Stimulated activated CD8-positive, alpha-beta memory T cell treated with anti-CD3 and anti-CD28 coated beads, Interleukin-12 subunit alpha, Interleukin-12 subunit beta, amount 100 ng/mL, for 1 hour (primary cell): ENCODE results near the gene CALHM1.

Experiments
- DNase-seq: peaks from one replicate; pipeline ENCODE4 v3.0.0-alpha.2; 2020; ENCODE audit warnings: low read depth

Gene CALHM1

DNA sequence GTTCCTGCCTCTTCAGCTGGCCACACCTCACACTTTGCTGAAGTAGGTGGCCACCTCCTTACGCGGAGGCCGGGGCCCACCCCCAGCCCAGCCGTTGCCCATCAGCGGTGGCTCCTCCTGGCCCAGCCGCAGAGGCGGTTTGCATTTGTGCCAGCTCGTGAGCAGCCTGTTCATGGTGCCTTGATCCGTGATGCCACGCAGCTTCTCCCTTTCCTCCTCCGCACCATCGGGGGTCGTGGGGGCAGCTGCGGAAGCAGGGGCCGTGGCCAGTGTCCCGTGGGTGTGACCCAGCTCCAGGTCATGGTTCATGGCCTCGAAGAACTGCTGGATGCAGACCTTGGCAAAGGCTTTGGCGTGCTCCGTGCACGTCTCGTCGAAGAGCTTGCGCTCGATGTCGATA, 3.5 kb downstream of the CALHM1 start:
- DNase-seq: no peak

GRCh38 chr10:103454026-103454425, 4.7 kb downstream of the CALHM1 start:
- no peak for DNase-seq

DNA sequence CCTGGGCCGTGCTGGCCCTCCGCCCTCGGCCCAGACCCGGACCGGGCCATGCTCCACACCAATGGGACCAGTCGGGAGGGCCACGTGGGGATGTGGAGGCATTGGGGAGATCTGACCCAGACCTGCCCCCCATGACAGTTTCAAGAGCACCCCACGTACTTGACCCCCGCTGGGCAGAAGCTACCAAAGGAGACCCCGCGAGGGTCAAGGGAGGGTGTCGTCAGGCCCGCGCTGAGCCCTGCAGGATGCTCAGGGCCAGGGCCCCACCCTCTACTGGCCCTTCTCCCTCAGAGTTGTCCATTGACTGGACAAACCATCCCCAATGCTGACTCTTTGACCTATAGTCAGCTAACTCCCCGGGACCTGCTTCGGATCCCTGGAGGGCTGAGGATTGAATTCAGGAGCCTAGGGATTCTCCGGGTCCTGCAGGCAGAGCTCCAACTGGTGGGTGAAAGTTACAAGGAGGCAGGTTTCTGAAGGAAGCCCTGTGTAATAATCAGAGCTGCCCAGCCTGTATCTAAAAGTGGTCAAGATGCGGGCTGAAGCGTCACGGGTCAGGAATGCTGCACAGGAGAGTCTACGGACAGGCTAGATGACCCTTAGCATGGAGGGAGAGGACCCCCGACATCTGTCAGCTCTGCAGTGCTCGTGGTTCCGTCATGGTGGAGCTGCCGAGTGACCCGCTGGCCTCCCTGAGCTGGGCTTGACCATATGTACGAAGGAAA, 6.0 kb downstream of the CALHM1 start:
- DNase-seq: no peak

DNA sequence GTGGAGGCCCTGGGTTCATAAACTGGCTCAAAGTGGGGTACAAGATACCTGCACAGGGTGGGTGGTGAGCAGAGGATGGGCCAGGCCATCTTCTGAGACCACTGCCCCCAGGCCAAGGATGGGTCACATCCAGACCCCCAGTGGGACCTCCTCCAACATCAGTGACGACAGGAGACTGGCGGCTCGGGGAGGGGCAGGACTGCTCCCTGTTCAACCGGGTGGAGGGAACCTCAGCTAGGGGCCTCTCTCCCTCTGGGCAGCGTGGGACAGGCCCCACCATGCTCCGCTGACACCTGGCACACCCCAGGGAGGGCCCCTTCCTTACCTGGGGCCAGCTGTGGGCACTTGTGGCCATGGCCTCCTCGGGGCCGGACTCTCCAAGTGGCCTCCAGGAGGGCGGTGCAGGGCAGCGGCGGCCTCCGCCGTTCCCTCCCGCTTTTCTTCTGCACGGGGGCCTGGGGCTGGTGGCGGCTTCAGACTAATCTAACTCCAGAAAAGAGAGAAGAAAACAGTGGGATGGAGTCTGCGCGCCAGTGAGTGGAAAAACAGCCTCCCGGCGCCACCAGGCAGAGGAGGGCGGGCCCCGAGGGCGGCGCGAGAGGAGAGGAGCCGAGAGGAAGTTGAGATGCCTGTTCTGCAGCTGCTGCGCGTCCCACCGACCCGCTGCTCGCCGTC, 6.7 kb downstream of the CALHM1 start, which contains the start of gene CALHM2:
Gene CALHM2 (minus strand): TSS at position 540 of the 675 bp plus-strand sequence. CDS start 2,429 bp downstream, outside the sequence.
- DNase-seq: peak; percentile 42

DNA sequence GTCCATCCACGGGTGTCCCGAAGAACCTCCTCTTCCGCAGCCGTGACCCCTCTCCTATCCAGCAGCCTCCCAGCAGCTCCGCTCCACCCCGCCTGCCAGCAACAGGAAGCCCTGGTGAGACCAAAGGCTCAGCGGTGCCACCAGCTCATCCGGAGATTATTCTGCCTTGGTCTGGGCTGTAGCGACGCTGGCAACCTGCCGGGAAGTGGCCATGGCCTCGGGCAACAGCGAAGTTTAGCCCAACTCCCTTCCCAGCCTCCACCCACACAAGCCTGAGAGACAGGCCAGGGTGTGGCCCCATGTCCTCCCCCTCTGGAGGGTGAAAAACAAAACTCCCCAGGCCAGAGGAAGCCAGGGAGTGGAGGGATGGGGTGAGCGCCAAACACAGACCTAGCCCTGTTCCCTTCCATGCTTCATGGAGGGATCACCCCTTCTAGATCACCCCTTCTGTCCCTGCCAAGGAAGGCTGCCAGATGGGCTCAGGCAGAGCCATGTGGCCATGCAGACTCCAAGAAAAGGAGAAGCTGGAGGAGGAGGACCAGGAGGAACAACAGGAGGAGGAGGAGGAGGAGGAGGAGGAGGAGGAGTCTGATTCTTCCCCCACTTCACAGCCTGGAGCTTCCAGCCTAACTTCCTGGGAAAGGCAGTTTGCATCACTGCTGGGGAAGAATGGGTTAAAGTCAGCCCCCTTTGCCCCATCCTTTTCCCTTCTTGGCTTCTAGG, 7.4 kb downstream of the CALHM1 start:
- peak; percentile 30 for DNase-seq

GRCh38 chr10:103450201-103450695, 8.5 kb downstream of the CALHM1 start:
- DNase-seq: no peak

DNA sequence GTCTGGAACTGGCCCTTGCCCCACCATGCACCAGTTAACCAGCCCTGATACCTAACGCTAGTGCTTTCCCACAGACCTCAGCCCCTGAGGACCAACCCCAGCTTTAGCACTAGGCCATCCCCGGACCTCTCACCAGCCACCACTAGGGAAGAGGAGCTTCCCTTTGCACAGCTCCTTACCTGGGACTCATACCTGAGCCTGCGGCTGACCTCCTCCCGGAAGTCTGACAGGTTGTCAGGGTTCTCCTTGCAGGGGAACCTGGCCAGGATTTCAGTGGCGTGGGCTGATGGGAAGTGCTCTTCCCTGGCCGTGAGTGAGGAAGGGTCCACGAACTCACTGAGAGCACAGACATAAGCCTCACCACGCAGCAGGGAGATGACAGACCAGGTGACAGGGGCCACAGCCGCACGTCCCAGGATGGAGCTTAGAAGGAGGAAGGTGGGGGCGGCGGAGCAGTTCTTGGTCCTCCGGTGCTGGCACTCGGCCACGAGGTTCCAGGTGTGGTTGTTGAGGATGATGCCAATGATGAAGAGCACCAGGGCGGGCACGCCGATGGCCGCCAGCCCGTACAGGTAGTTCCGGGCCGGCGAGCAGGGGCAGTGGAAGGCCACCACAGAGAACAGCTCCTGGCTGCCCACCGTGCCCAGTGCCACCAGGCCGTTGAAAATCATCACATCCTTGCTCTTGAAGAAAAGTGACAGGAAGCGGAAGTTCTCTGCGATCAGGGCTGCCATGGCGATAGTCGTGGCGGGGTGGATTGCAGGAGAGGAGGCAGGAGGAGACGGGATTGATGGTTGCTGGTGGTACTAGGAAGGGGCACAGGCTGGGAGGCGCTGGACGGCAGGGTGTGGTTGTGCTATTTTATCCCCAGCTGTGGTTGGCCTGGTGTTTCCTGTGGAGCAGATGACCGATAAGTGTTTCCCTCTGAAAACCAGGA, 9.2 kb downstream of the CALHM1 start:
- no peak for DNase-seq

- DNase-seq: no peak
Measured at GRCh38 chr10:103448746-103449145, 10.0 kb downstream of the CALHM1 start.

DNA sequence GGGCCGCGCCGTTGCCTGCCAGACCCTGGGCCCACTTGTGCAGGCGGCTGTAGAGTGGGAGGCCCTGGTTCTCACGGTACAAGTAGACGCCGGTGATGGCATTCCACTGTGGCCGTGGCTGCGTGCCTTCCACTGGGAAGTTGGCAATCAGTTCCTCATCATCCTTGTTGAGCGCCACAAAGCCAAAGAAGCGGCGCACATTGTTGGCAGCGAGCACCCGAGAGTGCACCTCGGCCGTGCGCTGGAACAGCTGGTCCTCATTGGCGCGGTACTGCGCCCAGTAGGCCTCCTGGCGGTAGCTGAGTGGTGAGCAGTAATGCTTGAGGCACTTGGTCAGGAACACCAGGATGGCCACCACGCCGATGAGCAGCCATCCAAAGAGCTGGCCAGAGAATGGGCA, 11.5 kb downstream of the CALHM1 start:
- no peak for DNase-seq

- DNase-seq: no peak
Measured at GRCh38 chr10:103445767-103446567, 12.7 kb downstream of the CALHM1 start.

GRCh38 chr10:103445366-103445765, 13.3 kb downstream of the CALHM1 start:
- no peak for DNase-seq

DNA sequence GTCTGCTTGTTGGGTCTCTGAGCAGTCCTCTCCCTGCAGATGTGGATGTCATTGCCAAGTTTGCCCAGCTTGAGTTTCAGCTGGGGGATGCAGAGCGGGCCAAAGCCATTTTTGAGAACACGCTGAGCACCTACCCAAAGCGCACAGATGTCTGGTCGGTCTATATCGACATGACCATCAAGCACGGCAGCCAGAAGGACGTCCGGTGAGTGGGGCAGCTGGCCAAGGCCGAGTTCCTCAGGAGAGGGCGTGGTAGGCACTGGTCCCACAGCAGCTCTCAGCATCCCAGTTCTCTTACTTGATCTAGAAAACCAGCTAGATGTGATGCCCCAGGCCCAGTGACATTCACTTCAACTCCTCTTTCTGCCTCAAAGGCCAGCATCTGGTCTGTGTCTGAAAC, 14.2 kb downstream of the CALHM1 start:
- no peak for DNase-seq

DNA sequence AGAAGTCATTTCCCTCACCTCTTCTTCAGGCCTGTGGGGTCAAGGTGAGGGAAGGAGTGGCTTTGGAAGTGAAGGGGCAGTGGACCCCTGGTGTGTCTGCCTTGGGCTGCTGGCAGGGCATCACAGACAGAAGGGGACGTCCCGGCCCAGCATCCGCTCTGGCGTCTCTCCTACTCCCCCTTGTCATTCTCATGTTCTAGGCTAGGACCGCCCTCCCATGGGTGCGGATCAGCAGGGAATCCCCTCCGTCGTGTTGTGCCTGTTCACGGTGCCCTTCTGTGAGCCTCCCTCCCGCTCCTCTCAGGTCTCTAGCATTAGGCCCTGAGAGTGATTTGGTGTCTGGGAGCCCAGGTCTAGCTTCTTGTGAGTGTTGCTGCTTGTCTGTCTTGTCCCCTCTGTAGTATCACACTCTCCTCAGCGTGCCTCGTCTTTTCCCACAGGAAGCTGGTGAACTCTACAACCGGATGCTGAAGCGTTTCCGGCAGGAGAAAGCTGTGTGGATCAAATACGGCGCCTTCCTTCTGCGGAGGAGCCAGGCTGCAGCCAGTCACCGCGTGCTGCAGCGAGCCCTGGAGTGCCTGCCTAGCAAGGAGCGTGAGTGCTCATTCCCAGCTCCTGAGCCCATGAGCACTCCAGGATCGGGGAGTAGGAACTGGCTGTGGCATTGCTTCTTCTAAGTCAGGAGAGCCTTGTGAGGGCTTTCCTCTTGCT, 15.1 kb downstream of the CALHM1 start:
- no peak for DNase-seq

- DNase-seq: no peak
Measured at GRCh38 chr10:103442031-103442461, 16.7 kb downstream of the CALHM1 start.

DNA sequence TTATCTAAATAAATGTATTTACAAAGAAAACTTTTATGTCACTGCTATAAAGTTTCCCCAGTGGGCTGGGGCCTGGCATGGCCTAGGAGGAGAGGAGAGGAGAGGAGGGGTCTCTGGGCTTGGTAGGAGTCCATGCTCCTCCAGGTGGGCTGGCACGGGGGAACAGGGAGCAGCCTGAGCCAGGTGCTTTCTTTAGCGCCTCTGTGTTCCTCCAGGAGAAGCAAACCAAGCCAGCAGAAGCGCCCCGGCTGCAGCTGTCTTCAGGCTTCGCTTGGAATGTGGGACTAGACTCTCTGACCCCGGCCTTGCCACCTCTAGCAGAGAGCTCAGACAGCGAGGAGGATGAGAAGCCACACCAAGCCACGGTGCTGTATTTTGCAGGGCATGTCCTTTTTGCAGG, 17.1 kb downstream of the CALHM1 start:
- DNase-seq: no peak

DNA sequence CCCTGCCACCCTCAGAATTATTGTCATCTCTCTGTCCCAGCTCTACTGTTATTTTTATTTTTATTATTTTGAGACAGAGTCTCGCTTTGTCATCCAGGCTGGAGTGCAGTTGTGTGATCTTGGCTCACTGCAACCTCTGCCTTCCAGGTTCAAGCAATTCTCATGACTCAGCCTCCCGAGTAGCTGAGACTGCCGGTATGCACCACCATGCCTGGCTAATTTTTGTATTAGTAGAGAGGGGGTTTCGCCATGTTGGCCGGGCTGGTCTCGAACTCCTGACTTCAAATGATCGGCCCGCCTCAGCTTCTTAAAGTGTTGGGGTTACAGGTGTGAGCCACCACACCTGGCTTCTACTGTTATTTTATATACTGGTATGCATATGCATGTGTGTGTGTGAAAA, 17.5 kb downstream of the CALHM1 start:
- DNase-seq: no peak

DNA sequence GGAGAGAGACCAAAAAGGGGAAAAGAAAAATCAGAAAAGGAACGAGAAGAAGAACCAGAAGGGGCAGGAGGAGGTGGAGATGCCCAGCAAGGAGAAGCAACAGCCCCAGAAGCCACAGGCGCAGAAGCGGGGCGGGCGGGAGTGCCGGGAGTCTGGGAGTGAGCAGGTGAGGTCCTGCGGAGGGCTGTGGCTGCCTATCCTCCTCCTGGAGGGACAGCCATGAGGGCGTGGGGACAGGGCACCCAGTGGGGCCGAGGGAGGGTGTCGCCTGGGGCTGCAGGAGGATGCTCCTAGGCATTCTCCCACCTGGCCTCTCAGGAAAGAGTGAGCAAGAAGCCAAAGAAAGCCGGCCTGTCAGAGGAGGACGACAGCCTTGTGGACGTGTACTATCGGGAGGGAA, 18.3 kb downstream of the CALHM1 start:
- no peak for DNase-seq

GRCh38 chr10:103439776-103440175, 18.9 kb downstream of the CALHM1 start:
- no peak for DNase-seq

- DNase-seq: no peak
Measured at GRCh38 chr10:103433858-103434257, 24.8 kb downstream of the CALHM1 start.

DNA sequence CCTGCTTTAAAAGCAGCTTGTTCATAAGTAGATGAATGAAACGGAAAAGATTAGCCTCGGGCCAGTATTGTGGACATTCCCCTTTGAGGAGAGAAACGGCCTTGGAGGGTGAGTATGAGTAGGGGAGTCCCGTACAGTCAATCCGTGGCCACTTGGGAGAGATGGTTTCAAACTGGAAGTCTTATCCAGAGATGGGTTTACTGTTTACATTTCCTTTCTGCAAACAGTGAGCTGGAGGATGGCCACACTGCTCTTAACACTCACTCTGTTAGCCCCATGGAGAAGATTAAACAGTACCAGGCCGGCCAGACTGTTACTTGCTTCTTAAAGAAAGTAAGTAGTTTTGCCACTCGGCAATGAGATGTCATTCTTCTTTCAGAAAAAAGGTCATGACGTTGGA, 26.8 kb downstream of the CALHM1 start:
- no peak for DNase-seq
